ENCODE measurements around the gene CDYL. TPM values are rescaled to one million over a fixed set of nuclear protein-coding genes. Genes with fewer than 3 reads are reported as not detected.

CDYL gene
- total RNA-seq, 2 experiments from 2014 or later, result 31.1 to 31.2 TPM

GRCh38 chr6:4931530-4932227, 155.5 kb downstream of the CDYL start:
- H3K27me3 Mint-ChIP-seq, result no peaks in the 10 kb centered on the region
- CTCF ChIA-PET, result interaction anchor here (1.0 kb wide), 1 partner anchor 13 kb away, joined by 3 read pairs; no protein-coding TSS in a partner anchor
- H3K4me1 Mint-ChIP-seq (ENCODE audit: low read depth), result peaks cover 64% of the 10 kb centered on the region
- DNase-seq, result no peak
- no peak overlapping the region for H3K27ac Mint-ChIP-seq
- H3K4me3 Mint-ChIP-seq, result no peak overlapping the region
- H3K36me3 Mint-ChIP-seq (ENCODE audit: low read depth), result peaks cover 12% of the 10 kb centered on the region
- POLR2A ChIA-PET, result interaction anchor here (1.0 kb wide), 1 partner anchor 10 kb away, joined by 3 read pairs; no protein-coding TSS in a partner anchor
- TF ChIP-seq CTCF (IDR thresholded peaks at IDR 0.05), result no peak
- intact Hi-C loops (cut with micrococcal nuclease), result no loop called here
- no peak for ATAC-seq
- H3K9me3 Mint-ChIP-seq, result no peaks in the 10 kb centered on the region

- TF ChIP-seq CTCF (IDR thresholded peaks at IDR 0.05), result no peak
- intact Hi-C loops (cut with micrococcal nuclease), result no loop called here
- no peaks in the 10 kb centered on the region for H3K9me3 Mint-ChIP-seq
- peaks cover 13% of the 10 kb centered on the region for H3K36me3 Mint-ChIP-seq (ENCODE audit: low read depth)
- no peak for DNase-seq
- H3K4me1 Mint-ChIP-seq (ENCODE audit: low read depth), result peaks cover 64% of the 10 kb centered on the region
- H3K4me3 Mint-ChIP-seq, result no peak overlapping the region
- peak overlapping the region; percentile 5 for H3K27ac Mint-ChIP-seq
- no peaks in the 10 kb centered on the region for H3K27me3 Mint-ChIP-seq
- ATAC-seq, result no peak
- POLR2A ChIA-PET, result no interaction called here
- CTCF ChIA-PET, result no interaction called here
Measured at GRCh38 chr6:4932228-4932903, 156.2 kb downstream of the CDYL start.

- no peak overlapping the region for H3K27ac Mint-ChIP-seq
- intact Hi-C loops (cut with micrococcal nuclease), result no loop called here
- POLR2A ChIA-PET, result interaction anchor here (0.9 kb wide), 1 partner anchor 12 kb away, joined by 4 read pairs; no protein-coding TSS in a partner anchor
- TF ChIP-seq CTCF (IDR thresholded peaks at IDR 0.05), result no peak
- H3K27me3 Mint-ChIP-seq, result no peaks in the 10 kb centered on the region
- CTCF ChIA-PET, result interaction anchor here (1.4 to 2.5 kb wide), 3 partner anchors 8 to 28 kb away, joined by 6 to 9 read pairs (median 8); no protein-coding TSS in a partner anchor
- ATAC-seq (peak; percentile 62), DNase-seq (peak; percentile 51)
- no peak overlapping the region for H3K4me3 Mint-ChIP-seq
- no peaks in the 10 kb centered on the region for H3K9me3 Mint-ChIP-seq
- H3K4me1 Mint-ChIP-seq (ENCODE audit: low read depth), result peaks cover 60% of the 10 kb centered on the region
- peaks cover 18% of the 10 kb centered on the region for H3K36me3 Mint-ChIP-seq (ENCODE audit: low read depth)
Measured at GRCh38 chr6:4935486-4935885, 159.3 kb downstream of the CDYL start.

- Mint-ChIP-seq H3K27ac (no peak overlapping the region), H3K27me3 (no peaks in the 10 kb centered on the region), H3K4me3 (no peak overlapping the region), H3K4me1 (ENCODE audit: low read depth) (peaks cover 63% of the 10 kb centered on the region), H3K9me3 (no peaks in the 10 kb centered on the region), H3K36me3 (ENCODE audit: low read depth) (peaks cover 15% of the 10 kb centered on the region)
- POLR2A ChIA-PET, result interaction anchor here (0.7 kb wide), 1 partner anchor 29 kb away, joined by 3 read pairs; no protein-coding TSS in a partner anchor
- ATAC-seq (no peak), DNase-seq (no peak)
- intact Hi-C loops (cut with micrococcal nuclease), result no loop called here
- no peak for TF ChIP-seq CTCF (IDR thresholded peaks at IDR 0.05)
- CTCF ChIA-PET, result interaction anchor here (1.4 to 2.5 kb wide), 3 partner anchors 8 to 29 kb away, joined by 6 to 9 read pairs (median 8); no protein-coding TSS in a partner anchor
Measured at GRCh38 chr6:4935975-4936680, 159.9 kb downstream of the CDYL start.

Measured in activated CD8-positive, alpha-beta T cell treated with anti-CD3 and anti-CD28 coated beads for 36 hours (primary cell).